ENCODE measurements around the gene TGFBR3. TPM values are rescaled to one million over a fixed set of nuclear protein-coding genes. Genes with fewer than 3 reads are reported as not detected.

TGFBR3 gene
- total and polyA plus RNA-seq, 5 donors from 2014 or later, result 15.8 to 47.5 (median 20.0) TPM

DNA sequence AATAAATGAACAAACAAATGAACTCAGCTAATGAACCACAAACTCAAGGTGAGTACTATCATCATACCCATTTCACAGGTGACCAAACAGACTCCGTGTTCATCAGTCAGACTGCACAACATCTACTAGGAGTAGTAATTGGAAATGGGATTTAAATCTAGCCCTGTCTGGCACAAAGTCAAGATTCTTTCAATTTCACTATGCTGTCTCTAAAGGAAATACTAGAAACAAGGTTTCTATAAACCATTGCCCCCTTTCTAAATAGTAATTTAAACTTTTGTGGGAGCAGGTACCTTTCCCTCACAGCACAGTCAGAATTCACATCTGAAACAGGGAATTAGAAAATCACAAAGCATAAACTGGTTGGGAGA is 160.3 kb downstream of the TGFBR3 start:
- H3K4me3 Mint-ChIP-seq, result no peak overlapping the region
- ATAC-seq (ENCODE audit: low read depth in 2 of 2), result no peak

GRCh38 chr1:91724644-91725043 is 161.3 kb downstream of the TGFBR3 start:
- H3K9me3 ChIP-seq (ENCODE audit: control insufficient read depth in 2 of 2, low read length in 2 of 2), result no peaks in the 10 kb centered on the region
- Mint-ChIP-seq H3K4me1 (peaks cover 0 to 4% (median under 1%) of the 10 kb centered on the region in 4 donors), H3K27me3 (no peaks in the 10 kb centered on the region), H3K4me3 (no peak overlapping the region), H3K27ac (no peak overlapping the region), H3K9me3 (peaks cover 0 to 4% (median 0%) of the 10 kb centered on the region in 7 donors), H3K36me3 (peaks cover 44% of the 10 kb centered on the region)
- no peak overlapping the region for H3K4me3 ChIP-seq (ENCODE audit: low read depth, low read length)
- no peaks in the 10 kb centered on the region for H3K4me1 ChIP-seq (ENCODE audit: control insufficient read depth, insufficient read depth, low read length, poor library complexity, severe bottlenecking)
- no peaks in the 10 kb centered on the region for H3K27me3 ChIP-seq (ENCODE audit: control insufficient read depth, insufficient read depth, low read length)
- H3K36me3 ChIP-seq (ENCODE audit: control insufficient read depth, insufficient read depth, low read length), result peaks cover 37% of the 10 kb centered on the region
- DNase-seq (no peak), ATAC-seq (ENCODE audit: low read depth in 2 of 2) (no peak)
- H3K27ac ChIP-seq (ENCODE audit: insufficient read depth, low read length, poor library complexity, severe bottlenecking), result no peak overlapping the region

More for the DNA sequence above, 160.3 kb downstream of the TGFBR3 start:
- H3K4me1 ChIP-seq (ENCODE audit: control insufficient read depth, insufficient read depth, low read length, poor library complexity, severe bottlenecking), result no peaks in the 10 kb centered on the region
- Mint-ChIP-seq H3K9me3 (peaks cover 0 to 4% (median 0%) of the 10 kb centered on the region in 7 donors), H3K27me3 (no peaks in the 10 kb centered on the region), H3K36me3 (peaks cover 46% of the 10 kb centered on the region), H3K27ac (no peak overlapping the region), H3K4me1 (peaks cover 0 to 9% (median 5%) of the 10 kb centered on the region in 4 donors)
- DNase-seq, result no peak
- H3K27ac ChIP-seq (ENCODE audit: insufficient read depth, low read length, poor library complexity, severe bottlenecking), result no peak overlapping the region
- H3K4me3 ChIP-seq (ENCODE audit: low read depth, low read length), result no peak overlapping the region
- no peaks in the 10 kb centered on the region for H3K9me3 ChIP-seq (ENCODE audit: control insufficient read depth in 2 of 2, low read length in 2 of 2)
- H3K27me3 ChIP-seq (ENCODE audit: control insufficient read depth, insufficient read depth, low read length), result no peaks in the 10 kb centered on the region
- H3K36me3 ChIP-seq (ENCODE audit: control insufficient read depth, insufficient read depth, low read length), result peaks cover 28% of the 10 kb centered on the region

DNA sequence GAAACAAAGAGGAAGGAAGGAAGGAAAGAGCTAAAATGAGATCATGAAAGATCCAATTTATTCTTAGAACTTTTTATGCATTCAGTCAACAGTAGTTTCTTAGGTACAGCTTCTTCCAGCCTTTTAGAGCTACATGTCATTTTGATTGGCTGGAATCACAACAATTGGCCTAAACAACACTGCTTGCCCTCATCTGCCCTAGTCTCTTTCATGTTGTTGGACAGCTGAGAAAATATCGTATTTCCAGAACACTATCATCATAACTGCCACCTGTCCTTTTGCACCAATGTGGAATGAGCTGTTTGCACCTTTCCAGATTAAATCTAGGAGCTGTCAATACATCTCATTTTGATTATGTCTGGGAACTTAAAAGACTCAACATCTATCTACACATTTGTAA is 161.7 kb downstream of the TGFBR3 start:
- Histone ChIP-seq H3K4me3 (ENCODE audit: low read depth, low read length) (no peak overlapping the region), H3K36me3 (ENCODE audit: control insufficient read depth, insufficient read depth, low read length) (peaks cover 36% of the 10 kb centered on the region), H3K27me3 (ENCODE audit: control insufficient read depth, insufficient read depth, low read length) (no peaks in the 10 kb centered on the region), H3K4me1 (ENCODE audit: control insufficient read depth, insufficient read depth, low read length, poor library complexity, severe bottlenecking) (no peaks in the 10 kb centered on the region), H3K9me3 (ENCODE audit: control insufficient read depth in 2 of 2, low read length in 2 of 2) (no peaks in the 10 kb centered on the region), H3K27ac (ENCODE audit: insufficient read depth, low read length, poor library complexity, severe bottlenecking) (no peak overlapping the region)
- H3K27ac Mint-ChIP-seq, result no peak overlapping the region
- DNase-seq, result no peak
- H3K4me3 Mint-ChIP-seq, result no peak overlapping the region
- H3K9me3 Mint-ChIP-seq, result peaks cover 0 to 4% (median 0%) of the 10 kb centered on the region in 7 donors
- ATAC-seq (ENCODE audit: low read depth in 2 of 2), result no peak
- H3K27me3 Mint-ChIP-seq, result no peaks in the 10 kb centered on the region
- peaks cover 48% of the 10 kb centered on the region for H3K36me3 Mint-ChIP-seq
- H3K4me1 Mint-ChIP-seq, result peaks cover 0 to 4% (median 0%) of the 10 kb centered on the region in 4 donors

GRCh38 chr1:91720044-91720443 is 165.9 kb downstream of the TGFBR3 start:
- Histone ChIP-seq H3K4me1 (ENCODE audit: control insufficient read depth, insufficient read depth, low read length, poor library complexity, severe bottlenecking) (no peaks in the 10 kb centered on the region), H3K27me3 (ENCODE audit: control insufficient read depth, insufficient read depth, low read length) (no peaks in the 10 kb centered on the region), H3K36me3 (ENCODE audit: control insufficient read depth, insufficient read depth, low read length) (peaks cover 35% of the 10 kb centered on the region), H3K27ac (ENCODE audit: insufficient read depth, low read length, poor library complexity, severe bottlenecking) (no peak overlapping the region), H3K9me3 (ENCODE audit: control insufficient read depth in 2 of 2, low read length in 2 of 2) (no peaks in the 10 kb centered on the region), H3K4me3 (ENCODE audit: low read depth, low read length) (no peak overlapping the region)
- H3K4me1 Mint-ChIP-seq, result peaks cover 0 to 4% (median 0%) of the 10 kb centered on the region in 4 donors
- H3K9me3 Mint-ChIP-seq, result peaks cover 0 to 1% (median 0%) of the 10 kb centered on the region in 7 donors
- DNase-seq, result no peak
- H3K27me3 Mint-ChIP-seq, result no peaks in the 10 kb centered on the region
- no peak for ATAC-seq (ENCODE audit: low read depth in 2 of 2)
- H3K36me3 Mint-ChIP-seq, result peaks cover 40% of the 10 kb centered on the region
- no peak overlapping the region for H3K27ac Mint-ChIP-seq
- H3K4me3 Mint-ChIP-seq, result no peak overlapping the region

GRCh38 chr1:91718877-91719276 is 167.1 kb downstream of the TGFBR3 start:
- H3K27ac ChIP-seq (ENCODE audit: insufficient read depth, low read length, poor library complexity, severe bottlenecking), result no peak overlapping the region
- peaks cover 40% of the 10 kb centered on the region for H3K36me3 ChIP-seq (ENCODE audit: control insufficient read depth, insufficient read depth, low read length)
- no peaks in the 10 kb centered on the region for H3K9me3 ChIP-seq (ENCODE audit: control insufficient read depth in 2 of 2, low read length in 2 of 2)
- Mint-ChIP-seq H3K4me1 (peaks cover 0 to 4% (median under 1%) of the 10 kb centered on the region in 4 donors), H3K36me3 (peaks cover 43% of the 10 kb centered on the region), H3K4me3 (no peak overlapping the region), H3K9me3 (no peaks in the 10 kb centered on the region), H3K27me3 (no peaks in the 10 kb centered on the region), H3K27ac (no peak overlapping the region)
- H3K4me3 ChIP-seq (ENCODE audit: low read depth, low read length), result no peak overlapping the region
- no peak for ATAC-seq (ENCODE audit: low read depth in 2 of 2)
- H3K27me3 ChIP-seq (ENCODE audit: control insufficient read depth, insufficient read depth, low read length), result no peaks in the 10 kb centered on the region
- no peak for DNase-seq
- no peaks in the 10 kb centered on the region for H3K4me1 ChIP-seq (ENCODE audit: control insufficient read depth, insufficient read depth, low read length, poor library complexity, severe bottlenecking)

DNA sequence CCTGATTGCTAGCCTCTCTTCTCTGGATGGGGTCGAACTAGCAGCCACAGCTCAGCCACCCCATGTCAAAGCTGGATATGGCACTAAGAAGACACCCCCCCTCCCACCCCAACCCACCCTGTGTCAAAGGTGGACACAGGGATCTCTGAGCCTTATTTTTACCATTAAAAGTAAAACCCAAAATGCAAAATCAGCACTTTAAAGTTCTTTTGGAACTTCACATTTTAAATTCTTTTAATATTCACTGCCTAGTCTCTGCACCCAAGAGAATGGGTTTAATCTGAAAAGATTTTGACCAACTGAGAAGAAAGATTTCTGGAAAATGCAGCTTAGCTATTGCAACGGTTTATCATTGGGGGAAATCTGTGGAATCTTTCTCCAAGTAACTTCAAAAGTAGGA is 167.6 kb downstream of the TGFBR3 start:
- peaks cover 40% of the 10 kb centered on the region for H3K36me3 ChIP-seq (ENCODE audit: control insufficient read depth, insufficient read depth, low read length)

DNA sequence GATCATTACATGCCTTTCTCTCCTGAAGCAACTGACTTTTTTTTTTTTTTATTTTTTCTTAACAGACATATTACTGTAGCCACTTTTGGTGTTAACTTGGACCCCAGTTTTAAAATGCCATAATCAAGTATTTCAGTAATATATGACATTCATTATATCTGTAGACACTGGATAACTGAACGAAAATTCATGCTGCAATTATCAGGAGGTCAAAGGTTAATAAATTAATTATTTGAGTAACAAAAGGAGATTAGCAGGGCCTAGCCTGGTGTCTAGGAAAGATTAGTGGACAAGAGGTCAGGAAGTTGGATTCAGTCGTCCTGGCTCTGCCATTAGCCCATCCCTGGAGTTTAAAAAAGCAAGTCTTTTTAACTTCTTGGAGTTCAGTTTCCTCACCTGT is 168.1 kb downstream of the TGFBR3 start:
- H3K27me3 ChIP-seq (ENCODE audit: control insufficient read depth, insufficient read depth, low read length), result no peaks in the 10 kb centered on the region
- no peak overlapping the region for H3K27ac ChIP-seq (ENCODE audit: insufficient read depth, low read length, poor library complexity, severe bottlenecking)
- H3K4me1 ChIP-seq (ENCODE audit: control insufficient read depth, insufficient read depth, low read length, poor library complexity, severe bottlenecking), result no peaks in the 10 kb centered on the region
- H3K27ac Mint-ChIP-seq, result no peak overlapping the region
- no peak for ATAC-seq (ENCODE audit: low read depth in 2 of 2)
- H3K4me3 ChIP-seq (ENCODE audit: low read depth, low read length), result no peak overlapping the region
- H3K36me3 ChIP-seq (ENCODE audit: control insufficient read depth, insufficient read depth, low read length), result peaks cover 40% of the 10 kb centered on the region
- H3K4me1 Mint-ChIP-seq, result peaks cover 4 to 9% (median 5%) of the 10 kb centered on the region in 4 donors
- H3K4me3 Mint-ChIP-seq, result no peak overlapping the region
- no peaks in the 10 kb centered on the region for H3K9me3 Mint-ChIP-seq
- H3K9me3 ChIP-seq (ENCODE audit: control insufficient read depth in 2 of 2, low read length in 2 of 2), result no peaks in the 10 kb centered on the region
- no peaks in the 10 kb centered on the region for H3K27me3 Mint-ChIP-seq
- peaks cover 41% of the 10 kb centered on the region for H3K36me3 Mint-ChIP-seq
- no peak for DNase-seq

More for the DNA sequence above, 167.6 kb downstream of the TGFBR3 start:
- H3K4me3 ChIP-seq (ENCODE audit: low read depth, low read length), result no peak overlapping the region
- no peak overlapping the region for H3K27ac Mint-ChIP-seq
- DNase-seq, result no peak
- H3K4me1 ChIP-seq (ENCODE audit: control insufficient read depth, insufficient read depth, low read length, poor library complexity, severe bottlenecking), result no peaks in the 10 kb centered on the region
- peaks cover 41% of the 10 kb centered on the region for H3K36me3 Mint-ChIP-seq
- no peak overlapping the region for H3K27ac ChIP-seq (ENCODE audit: insufficient read depth, low read length, poor library complexity, severe bottlenecking)
- no peaks in the 10 kb centered on the region for H3K9me3 Mint-ChIP-seq
- peaks cover 2 to 6% (median 3%) of the 10 kb centered on the region in 4 donors for H3K4me1 Mint-ChIP-seq
- H3K9me3 ChIP-seq (ENCODE audit: control insufficient read depth in 2 of 2, low read length in 2 of 2), result no peaks in the 10 kb centered on the region
- no peaks in the 10 kb centered on the region for H3K27me3 Mint-ChIP-seq
- H3K27me3 ChIP-seq (ENCODE audit: control insufficient read depth, insufficient read depth, low read length), result no peaks in the 10 kb centered on the region
- no peak for ATAC-seq (ENCODE audit: low read depth in 2 of 2)
- H3K4me3 Mint-ChIP-seq, result no peak overlapping the region

DNA sequence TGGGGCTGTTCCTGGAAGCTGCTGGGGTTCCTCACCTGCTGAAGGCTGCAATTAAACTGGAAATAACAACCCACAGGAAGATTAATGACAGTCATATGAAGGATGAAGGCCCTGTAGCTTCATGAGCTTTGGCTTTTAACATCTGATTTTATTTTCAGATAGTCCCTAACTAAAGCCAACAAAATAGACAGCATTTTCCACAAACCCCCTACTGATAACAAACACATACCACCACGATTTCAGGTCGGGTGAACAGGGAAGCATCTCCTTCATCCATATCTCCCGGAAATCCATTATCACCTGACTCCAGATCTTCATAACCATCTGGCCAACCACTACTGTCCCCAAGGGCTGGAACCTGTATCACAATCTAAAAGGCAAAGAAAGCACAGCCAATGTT is 169.6 kb downstream of the TGFBR3 start:
- Mint-ChIP-seq H3K36me3 (peaks cover 42% of the 10 kb centered on the region), H3K4me1 (peaks cover 0 to 11% (median 5%) of the 10 kb centered on the region in 4 donors)
- no peak for ATAC-seq (ENCODE audit: low read depth in 2 of 2)

More for the DNA sequence above, 169.6 kb downstream of the TGFBR3 start:
- no peak overlapping the region for H3K27ac Mint-ChIP-seq
- no peak overlapping the region for H3K27ac ChIP-seq (ENCODE audit: insufficient read depth, low read length, poor library complexity, severe bottlenecking)
- H3K36me3 ChIP-seq (ENCODE audit: control insufficient read depth, insufficient read depth, low read length), result peaks cover 51% of the 10 kb centered on the region
- no peaks in the 10 kb centered on the region for H3K9me3 Mint-ChIP-seq
- no peaks in the 10 kb centered on the region for H3K27me3 Mint-ChIP-seq
- no peak overlapping the region for H3K4me3 Mint-ChIP-seq
- H3K9me3 ChIP-seq (ENCODE audit: control insufficient read depth in 2 of 2, low read length in 2 of 2), result no peaks in the 10 kb centered on the region
- no peak for DNase-seq
- no peaks in the 10 kb centered on the region for H3K4me1 ChIP-seq (ENCODE audit: control insufficient read depth, insufficient read depth, low read length, poor library complexity, severe bottlenecking)
- no peaks in the 10 kb centered on the region for H3K27me3 ChIP-seq (ENCODE audit: control insufficient read depth, insufficient read depth, low read length)
- H3K4me3 ChIP-seq (ENCODE audit: low read depth, low read length), result no peak overlapping the region
